Tibial artery (tissue), 4 donors: Measurements from ENCODE around the gene KLHL6.

Source experiments
- DNase-seq, 2 donors: peaks; one replicate each; pipeline ENCODE4 v3.0.0-alpha.2; 2019
- H3K27ac ChIP-seq, 2 donors: fragments of 200-600 bp; sonication (generic) in 1 of 2; 1 replicate in 1 of 2; 2 replicates in 1 of 2; pipeline ENCODE4 v1.5.1; 2018 to 2019; ENCODE audit warnings: mild to moderate bottlenecking in 1 of 2
- H3K27me3 ChIP-seq, 2 donors: fragments of 200-600 bp; sonication (generic) in 1 of 2; one replicate each; pipeline versions ENCODE4 v1.5.1 to v1.6.0; 2016 to 2019
- H3K36me3 ChIP-seq, 3 donors: fragments of 200-600 bp; sonication (generic) in 2 of 3; one replicate each; pipeline ENCODE4 v1.5.1; 2016 to 2019; ENCODE audit warnings: mild to moderate bottlenecking in 2 of 3
- H3K4me1 ChIP-seq, 4 donors: fragments of 200-600 bp; sonication (generic) in 2 of 4; 1 replicate in 3 of 4; 2 replicates in 1 of 4; pipeline ENCODE4 v1.5.1; 2016 to 2019
- H3K4me3 ChIP-seq, 2 donors: fragments of 200-600 bp; sonication (generic) in 1 of 2; 1 replicate in 1 of 2; 2 replicates in 1 of 2; pipeline ENCODE4 v1.5.1; 2018 to 2019; ENCODE audit warnings: mild to moderate bottlenecking in 2 of 2
- H3K9me3 ChIP-seq, 3 donors: fragments of 200-600 bp; sonication (generic) in 1 of 3; one replicate each; pipeline ENCODE4 v1.5.1; 2016 to 2019
- intact Hi-C: fragments of 100-400 bp; cut with DNase I; formaldehyde crosslinking; loops from one replicate; pipeline ENCODE4 v1.15.0; 2023; ENCODE audit warnings: low total_unique reads
- TF ChIP-seq, protein P1 (sequence below), 2 experiments: fragments of 200-600 bp in 1 of 2; fragments of 450-650 bp in 1 of 2; IDR thresholded peaks; one replicate each; pipeline ENCODE4 v1.5.1; 2017 to 2019; ENCODE audit warnings: antibody characterized with exemption in 2 of 2, mild to moderate bottlenecking in 1 of 2, moderate library complexity in 1 of 2

Gene KLHL6

DNA sequence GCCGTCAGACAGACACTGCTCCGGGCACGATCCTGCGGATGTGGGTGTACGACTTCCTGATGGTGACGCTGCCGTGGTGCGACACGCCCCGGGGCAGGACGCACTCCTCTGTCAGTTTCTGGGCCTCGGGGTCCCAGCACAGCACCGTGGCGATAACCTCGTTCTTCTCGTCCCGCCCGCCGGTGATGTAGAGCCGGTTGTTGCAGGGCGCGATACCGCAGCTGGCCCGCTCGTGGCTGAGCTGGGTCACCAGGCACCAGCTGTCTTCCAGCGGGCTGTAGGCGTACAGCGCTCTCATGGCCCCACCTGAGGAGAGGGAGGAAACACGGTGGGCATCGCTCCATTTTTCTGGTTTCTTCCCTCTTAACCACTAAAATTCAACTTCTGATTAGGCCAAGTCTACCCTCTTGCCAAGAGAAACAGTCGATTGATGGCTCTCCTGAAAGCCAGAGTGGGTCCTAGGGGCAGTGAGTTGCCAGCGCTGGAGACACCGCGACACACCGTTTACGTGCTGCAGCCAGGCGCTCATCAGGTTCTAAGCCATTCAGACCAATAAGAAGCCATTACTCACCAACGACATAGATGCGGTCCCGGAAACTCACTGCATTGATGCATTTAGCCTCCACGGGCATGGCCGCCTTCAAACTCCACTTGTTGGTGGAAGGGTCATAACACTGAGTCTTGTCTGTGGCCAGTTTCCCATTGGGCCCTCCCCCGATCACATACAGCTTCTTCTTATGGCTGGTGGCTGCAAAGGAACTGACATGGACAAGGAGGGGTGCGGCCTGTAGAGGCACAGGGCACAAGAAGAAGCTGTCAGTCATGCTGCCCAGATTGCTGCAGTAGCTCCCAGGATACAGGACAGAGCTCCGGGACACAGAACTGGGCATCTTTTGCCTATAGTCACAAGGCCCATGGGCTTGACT, 63.3 kb downstream of the KLHL6 start:
- TF ChIP-seq, protein P1, sequence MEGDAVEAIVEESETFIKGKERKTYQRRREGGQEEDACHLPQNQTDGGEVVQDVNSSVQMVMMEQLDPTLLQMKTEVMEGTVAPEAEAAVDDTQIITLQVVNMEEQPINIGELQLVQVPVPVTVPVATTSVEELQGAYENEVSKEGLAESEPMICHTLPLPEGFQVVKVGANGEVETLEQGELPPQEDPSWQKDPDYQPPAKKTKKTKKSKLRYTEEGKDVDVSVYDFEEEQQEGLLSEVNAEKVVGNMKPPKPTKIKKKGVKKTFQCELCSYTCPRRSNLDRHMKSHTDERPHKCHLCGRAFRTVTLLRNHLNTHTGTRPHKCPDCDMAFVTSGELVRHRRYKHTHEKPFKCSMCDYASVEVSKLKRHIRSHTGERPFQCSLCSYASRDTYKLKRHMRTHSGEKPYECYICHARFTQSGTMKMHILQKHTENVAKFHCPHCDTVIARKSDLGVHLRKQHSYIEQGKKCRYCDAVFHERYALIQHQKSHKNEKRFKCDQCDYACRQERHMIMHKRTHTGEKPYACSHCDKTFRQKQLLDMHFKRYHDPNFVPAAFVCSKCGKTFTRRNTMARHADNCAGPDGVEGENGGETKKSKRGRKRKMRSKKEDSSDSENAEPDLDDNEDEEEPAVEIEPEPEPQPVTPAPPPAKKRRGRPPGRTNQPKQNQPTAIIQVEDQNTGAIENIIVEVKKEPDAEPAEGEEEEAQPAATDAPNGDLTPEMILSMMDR (IDR thresholded peaks at IDR 0.05) = no peak
- H3K4me3 ChIP-seq = no peak overlapping the region
- no peaks in the 10 kb centered on the region for H3K27me3 ChIP-seq
- DNase-seq = no peak
- no peak overlapping the region for H3K27ac ChIP-seq
- no peaks in the 10 kb centered on the region for H3K9me3 ChIP-seq
- intact Hi-C loops = no loop called here
- H3K4me1 ChIP-seq = no peaks in the 10 kb centered on the region
- no peaks in the 10 kb centered on the region for H3K36me3 ChIP-seq

DNA sequence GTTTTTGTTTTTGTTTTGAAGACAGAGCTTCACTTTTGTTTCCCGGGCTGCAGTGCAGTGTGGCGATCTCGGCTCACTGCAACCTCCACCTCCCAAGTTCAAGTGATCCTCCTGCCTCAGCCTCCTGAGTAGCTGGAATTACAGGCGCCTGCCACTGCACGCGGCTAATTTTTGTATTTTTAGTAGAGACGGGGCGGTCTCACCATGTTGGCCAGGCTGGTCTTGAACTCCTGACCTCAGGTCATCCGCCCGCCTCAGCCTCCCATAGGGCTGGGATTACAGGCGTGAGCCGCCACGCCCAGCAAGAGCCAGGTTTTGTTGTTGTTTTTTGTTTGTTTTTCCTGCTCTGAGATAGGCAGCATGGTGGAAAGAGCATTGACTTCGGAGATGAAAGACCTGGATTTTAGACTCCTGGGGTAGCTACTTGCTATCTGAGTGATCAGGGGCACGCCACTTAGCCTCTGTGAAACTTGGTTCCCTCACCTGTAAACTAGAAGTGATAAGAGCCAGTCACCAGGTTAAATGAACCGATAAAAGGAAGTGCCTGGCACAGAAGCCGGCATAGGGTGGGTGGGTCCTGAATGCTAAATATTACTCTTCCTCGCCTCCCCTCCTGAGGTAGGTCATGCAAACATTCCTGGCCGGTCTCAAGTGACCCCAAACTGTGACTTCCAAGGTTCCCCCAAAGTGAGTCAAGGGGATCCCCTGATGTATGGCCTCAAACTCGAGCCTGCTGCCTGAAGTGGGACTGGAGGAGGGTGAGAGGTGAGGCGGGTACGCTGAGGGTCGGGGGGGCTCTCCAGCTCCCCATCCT, 64.2 kb downstream of the KLHL6 start:
- Histone ChIP-seq H3K27ac (no peak overlapping the region), H3K9me3 (no peaks in the 10 kb centered on the region), H3K27me3 (no peaks in the 10 kb centered on the region), H3K4me1 (no peaks in the 10 kb centered on the region), H3K36me3 (no peaks in the 10 kb centered on the region), H3K4me3 (no peak overlapping the region)
- intact Hi-C loops = no loop called here
- TF ChIP-seq, protein P1 (IDR thresholded peaks at IDR 0.05) = no peak
- no peak for DNase-seq

DNA sequence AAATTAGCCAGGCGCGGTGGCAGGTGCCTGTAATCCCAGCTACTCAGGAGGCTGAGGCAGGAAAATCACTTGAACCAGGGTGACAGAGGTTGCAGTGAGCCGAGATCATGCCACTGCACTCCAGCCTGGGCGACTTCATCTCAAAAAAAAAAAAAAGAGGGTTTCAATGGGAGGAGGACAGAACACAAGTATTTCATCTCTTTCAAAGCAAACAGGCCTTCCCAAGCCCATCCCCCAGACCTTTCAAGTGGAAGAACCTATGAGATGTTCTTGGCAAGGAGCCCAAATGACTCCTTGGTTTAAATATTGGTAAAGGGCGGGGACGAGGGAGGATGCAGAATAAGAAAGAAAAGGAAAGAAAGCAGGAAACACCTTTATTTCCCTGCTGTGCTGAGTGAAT, 64.9 kb downstream of the KLHL6 start:
- Histone ChIP-seq H3K27me3 (no peaks in the 10 kb centered on the region), H3K36me3 (no peaks in the 10 kb centered on the region), H3K9me3 (no peaks in the 10 kb centered on the region), H3K4me1 (no peaks in the 10 kb centered on the region), H3K4me3 (no peak overlapping the region), H3K27ac (no peak overlapping the region)
- TF ChIP-seq, protein P1 (IDR thresholded peaks at IDR 0.05) = no peak
- intact Hi-C loops = no loop called here
- no peak for DNase-seq

DNA sequence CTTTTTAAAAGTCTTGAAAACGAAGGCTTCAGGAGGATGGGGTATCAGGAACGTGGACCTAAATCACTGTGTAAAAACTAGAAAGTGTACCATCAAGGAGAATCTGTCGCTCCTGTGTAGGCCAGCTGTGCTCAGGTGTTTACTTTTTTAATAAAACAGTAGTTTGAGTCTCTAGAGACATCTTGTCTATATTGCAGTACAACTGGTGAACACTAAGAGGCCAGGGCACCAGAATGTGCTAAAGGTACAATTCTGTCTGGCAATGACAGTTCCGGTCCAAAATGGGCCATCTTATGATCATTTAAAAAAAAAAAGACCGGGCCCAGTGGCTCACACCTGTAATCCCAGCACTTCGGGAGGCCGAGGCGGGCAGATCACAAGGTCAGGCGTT, 65.3 kb downstream of the KLHL6 start:
- no peak for DNase-seq
- Histone ChIP-seq H3K4me3 (no peak overlapping the region), H3K27me3 (no peaks in the 10 kb centered on the region), H3K4me1 (no peaks in the 10 kb centered on the region), H3K27ac (no peak overlapping the region), H3K9me3 (no peaks in the 10 kb centered on the region), H3K36me3 (no peaks in the 10 kb centered on the region)
- TF ChIP-seq, protein P1 (IDR thresholded peaks at IDR 0.05) = no peak
- intact Hi-C loops = no loop called here

DNA sequence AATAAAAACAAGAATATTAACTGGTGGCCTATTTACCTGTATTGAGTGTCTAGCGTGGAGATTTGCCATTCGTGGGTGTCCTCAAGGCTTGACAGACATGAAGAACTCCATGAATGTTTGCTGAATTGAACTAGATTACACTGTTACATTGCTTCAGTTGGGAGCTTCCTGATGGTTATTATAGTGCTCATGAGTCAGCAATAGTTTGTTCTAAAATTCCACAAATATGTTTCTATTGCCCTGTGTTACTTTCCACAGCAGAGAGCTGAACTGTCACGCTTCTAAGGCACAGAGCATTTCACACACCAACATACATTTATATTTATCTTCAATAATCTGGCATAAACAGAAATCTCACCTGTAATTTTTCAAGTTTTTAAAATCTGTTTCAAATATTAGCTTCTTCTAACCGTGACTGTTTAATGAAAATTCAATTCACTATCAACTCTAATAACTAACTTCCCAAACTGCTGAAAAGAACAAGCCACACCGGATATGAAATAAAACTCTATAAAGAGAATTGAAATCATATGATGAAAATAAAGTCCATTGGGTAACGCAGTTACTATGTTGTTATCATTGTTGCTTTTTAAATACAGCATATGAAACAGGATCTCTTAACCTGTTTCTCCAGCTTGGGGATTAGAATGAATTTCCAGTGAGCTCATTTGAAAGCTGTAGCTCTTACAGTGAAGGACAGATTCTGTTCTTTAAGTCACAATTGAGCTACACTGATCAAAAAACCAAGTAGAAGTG, 65.9 kb downstream of the KLHL6 start:
- Histone ChIP-seq H3K9me3 (no peaks in the 10 kb centered on the region), H3K36me3 (no peaks in the 10 kb centered on the region), H3K27ac (no peak overlapping the region), H3K4me3 (no peak overlapping the region), H3K4me1 (no peaks in the 10 kb centered on the region), H3K27me3 (no peaks in the 10 kb centered on the region)
- intact Hi-C loops = no loop called here
- TF ChIP-seq, protein P1 (IDR thresholded peaks at IDR 0.05) = no peak
- DNase-seq = no peak
